ENCODE data around the gene NT5DC2.

The NT5DC2 gene

DNA sequence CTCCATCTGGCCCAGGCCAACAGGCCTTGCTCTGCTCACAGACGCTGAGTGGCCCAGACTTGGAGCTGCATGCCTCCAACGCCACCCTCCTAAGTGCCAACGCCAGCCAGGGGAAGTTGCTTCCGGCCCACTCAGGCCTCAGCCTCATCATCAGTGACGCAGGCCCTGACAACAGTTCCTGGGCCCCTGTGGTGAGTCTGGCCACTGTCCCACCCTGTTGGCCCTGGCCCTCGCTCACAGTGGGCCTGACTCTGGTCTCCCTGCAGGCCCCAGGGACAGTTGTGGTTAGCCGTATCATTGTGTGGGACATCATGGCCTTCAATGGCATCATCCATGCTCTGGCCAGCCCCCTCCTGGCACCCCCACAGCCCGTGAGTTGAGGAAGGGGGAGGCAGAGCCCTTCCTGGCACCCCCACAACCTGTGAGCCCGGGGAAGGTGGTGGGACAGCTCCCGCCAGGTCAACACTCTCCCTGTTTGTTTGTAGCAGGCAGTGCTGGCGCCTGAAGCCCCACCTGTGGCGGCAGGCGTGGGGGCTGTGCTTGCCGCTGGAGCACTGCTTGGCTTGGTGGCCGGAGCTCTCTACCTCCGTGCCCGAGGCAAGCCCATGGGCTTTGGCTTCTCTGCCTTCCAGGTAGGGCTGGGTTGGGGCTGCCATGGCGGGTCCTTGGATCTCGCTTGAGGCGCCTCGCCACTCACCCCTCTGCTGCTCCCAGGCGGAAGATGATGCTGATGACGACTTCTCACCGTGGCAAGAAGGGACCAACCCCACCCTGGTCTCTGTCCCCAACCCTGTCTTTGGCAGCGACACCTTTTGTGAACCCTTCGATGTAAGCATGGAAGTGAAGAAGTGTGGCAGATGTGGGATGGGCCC lies 10.0 kb downstream of the NT5DC2 start:
- Histone ChIP-seq H3K4me1 (ENCODE audit: insufficient read depth, low read length) (no peaks in the 10 kb centered on the region), H3K9me3 (ENCODE audit: control insufficient read depth, insufficient read depth, low read length) (no peaks in the 10 kb centered on the region), H3K36me3 (ENCODE audit: insufficient read depth, low read length) (0 out of 2 replicates have a peak, but pooled peaks cover 2% of the 10 kb centered on the region), H3K9ac (ENCODE audit: low read depth, low read length) (no peak overlapping the region)

DNA sequence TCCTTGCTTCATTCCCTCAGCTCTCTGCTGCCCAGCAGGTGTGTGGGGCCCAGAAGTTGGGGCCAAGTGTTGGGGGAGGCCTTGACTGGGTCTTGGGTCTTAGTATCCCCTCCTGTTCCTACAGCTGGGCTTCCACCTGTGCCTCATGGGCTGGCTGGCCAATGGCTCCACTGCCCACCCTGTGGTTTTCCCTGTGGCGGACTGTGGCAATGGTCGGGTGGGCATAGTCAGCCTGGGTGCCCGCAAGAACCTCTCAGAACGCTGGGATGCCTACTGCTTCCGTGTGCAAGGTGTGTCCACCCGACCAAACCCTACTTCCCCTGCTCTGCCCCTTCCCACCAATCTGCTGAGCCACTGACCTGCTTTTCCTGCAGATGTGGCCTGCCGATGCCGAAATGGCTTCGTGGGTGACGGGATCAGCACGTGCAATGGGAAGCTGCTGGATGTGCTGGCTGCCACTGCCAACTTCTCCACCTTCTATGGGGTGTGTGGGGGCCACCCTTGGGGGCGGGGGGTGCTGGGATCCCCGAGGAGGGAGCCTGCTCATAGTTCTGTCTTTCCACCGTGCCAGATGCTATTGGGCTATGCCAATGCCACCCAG lies 10.9 kb downstream of the NT5DC2 start:
- Histone ChIP-seq H3K4me1 (ENCODE audit: insufficient read depth, low read length) (no peaks in the 10 kb centered on the region), H3K9ac (ENCODE audit: low read depth, low read length) (no peak overlapping the region), H3K36me3 (ENCODE audit: insufficient read depth, low read length) (0 out of 2 replicates have a peak, but pooled peaks cover 2% of the 10 kb centered on the region)

DNA sequence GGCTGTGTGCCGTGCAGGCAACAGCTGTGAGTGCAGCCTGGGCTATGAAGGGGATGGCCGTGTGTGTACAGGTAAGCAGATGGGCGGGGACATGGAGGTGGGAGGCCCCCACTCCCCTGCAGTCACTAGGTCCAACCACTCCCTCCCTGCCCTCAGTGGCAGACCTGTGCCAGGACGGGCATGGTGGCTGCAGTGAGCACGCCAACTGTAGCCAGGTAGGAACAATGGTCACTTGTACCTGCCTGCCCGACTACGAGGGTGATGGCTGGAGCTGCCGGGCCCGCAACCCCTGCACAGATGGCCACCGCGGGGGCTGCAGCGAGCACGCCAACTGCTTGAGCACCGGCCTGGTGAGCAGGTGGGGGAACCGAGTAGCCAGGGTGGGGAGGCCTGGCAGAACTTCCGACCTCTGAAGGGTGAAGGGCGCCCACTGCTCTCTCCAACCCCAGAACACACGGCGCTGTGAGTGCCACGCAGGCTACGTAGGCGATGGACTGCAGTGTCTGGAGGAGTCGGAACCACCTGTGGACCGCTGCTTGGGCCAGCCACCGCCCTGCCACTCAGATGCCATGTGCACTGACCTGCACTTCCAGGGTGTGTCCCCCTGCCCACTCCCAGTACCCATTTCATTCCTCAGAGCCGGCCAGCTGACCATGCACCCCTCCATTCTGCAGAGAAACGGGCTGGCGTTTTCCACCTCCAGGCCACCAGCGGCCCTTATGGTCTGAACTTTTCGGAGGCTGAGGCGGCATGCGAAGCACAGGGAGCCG lies 11.6 kb downstream of the NT5DC2 start:
- H3K9me3 ChIP-seq (ENCODE audit: control insufficient read depth, insufficient read depth, low read length): no peaks in the 10 kb centered on the region
- no peak overlapping the region for H3K9ac ChIP-seq (ENCODE audit: low read depth, low read length)
- no peaks in the 10 kb centered on the region for H3K4me1 ChIP-seq (ENCODE audit: insufficient read depth, low read length)
- 0 out of 2 replicates have a peak, but pooled peaks cover 2% of the 10 kb centered on the region for H3K36me3 ChIP-seq (ENCODE audit: insufficient read depth, low read length)

More for the DNA sequence above, 10.9 kb downstream of the NT5DC2 start:
- H3K9me3 ChIP-seq (ENCODE audit: control insufficient read depth, insufficient read depth, low read length): no peaks in the 10 kb centered on the region

DNA sequence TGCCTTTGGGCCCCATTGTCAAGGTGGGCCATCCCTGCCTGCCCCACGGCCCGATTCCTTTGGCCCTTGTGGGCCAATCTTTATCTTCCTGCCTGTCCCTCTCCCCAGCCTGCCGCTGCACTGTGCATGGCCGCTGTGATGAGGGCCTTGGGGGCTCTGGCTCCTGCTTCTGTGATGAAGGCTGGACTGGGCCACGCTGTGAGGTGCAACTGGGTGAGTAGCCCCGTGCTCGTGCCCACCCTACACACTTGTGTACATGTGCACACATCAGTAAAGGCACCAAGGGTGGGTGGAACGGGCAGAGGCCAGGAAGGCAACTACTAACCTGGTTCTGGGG lies 12.2 kb downstream of the NT5DC2 start:
- Histone ChIP-seq H3K4me1 (ENCODE audit: insufficient read depth, low read length) (no peaks in the 10 kb centered on the region), H3K36me3 (ENCODE audit: insufficient read depth, low read length) (0 out of 2 replicates have a peak, but pooled peaks cover 2% of the 10 kb centered on the region), H3K9ac (ENCODE audit: low read depth, low read length) (no peak overlapping the region), H3K9me3 (ENCODE audit: control insufficient read depth, insufficient read depth, low read length) (no peaks in the 10 kb centered on the region)

DNA sequence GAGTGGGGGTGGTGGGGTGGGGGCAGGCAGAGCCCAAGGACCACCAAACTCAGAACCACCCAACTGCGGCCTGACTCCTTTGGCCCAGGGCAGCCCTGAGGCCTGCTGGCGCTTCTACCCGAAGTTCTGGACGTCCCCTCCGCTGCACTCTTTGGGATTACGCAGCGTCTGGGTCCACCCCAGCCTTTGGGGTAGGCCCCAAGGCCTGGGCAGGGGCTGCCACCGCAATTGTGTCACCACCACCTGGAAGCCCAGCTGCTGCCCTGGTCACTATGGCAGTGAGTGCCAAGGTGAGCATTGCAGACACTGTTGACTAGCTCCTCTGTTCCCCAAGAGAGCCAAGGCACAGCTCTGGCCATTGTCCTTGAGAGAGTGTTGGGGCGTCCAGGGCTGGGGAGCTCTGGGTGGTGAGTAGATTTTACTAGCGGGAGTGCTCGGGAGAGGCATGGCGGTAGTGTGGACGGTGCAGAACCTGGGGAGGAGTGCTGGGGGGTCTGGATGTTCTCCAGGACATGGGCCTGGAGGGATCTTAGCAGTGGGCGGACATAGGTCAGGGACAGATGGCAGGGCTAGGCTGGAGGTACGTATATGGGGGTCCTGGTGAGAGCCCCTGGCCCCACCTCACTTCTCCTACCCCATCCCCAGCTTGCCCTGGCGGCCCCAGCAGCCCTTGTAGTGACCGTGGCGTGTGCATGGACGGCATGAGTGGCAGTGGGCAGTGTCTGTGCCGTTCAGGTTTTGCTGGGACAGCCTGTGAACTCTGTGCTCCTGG lies 12.8 kb downstream of the NT5DC2 start:
- H3K9me3 ChIP-seq (ENCODE audit: control insufficient read depth, insufficient read depth, low read length): no peaks in the 10 kb centered on the region
- H3K9ac ChIP-seq (ENCODE audit: low read depth, low read length): no peak overlapping the region
- 0 out of 2 replicates have a peak, but pooled peaks cover 2% of the 10 kb centered on the region for H3K36me3 ChIP-seq (ENCODE audit: insufficient read depth, low read length)
- H3K4me1 ChIP-seq (ENCODE audit: insufficient read depth, low read length): no peaks in the 10 kb centered on the region

DNA sequence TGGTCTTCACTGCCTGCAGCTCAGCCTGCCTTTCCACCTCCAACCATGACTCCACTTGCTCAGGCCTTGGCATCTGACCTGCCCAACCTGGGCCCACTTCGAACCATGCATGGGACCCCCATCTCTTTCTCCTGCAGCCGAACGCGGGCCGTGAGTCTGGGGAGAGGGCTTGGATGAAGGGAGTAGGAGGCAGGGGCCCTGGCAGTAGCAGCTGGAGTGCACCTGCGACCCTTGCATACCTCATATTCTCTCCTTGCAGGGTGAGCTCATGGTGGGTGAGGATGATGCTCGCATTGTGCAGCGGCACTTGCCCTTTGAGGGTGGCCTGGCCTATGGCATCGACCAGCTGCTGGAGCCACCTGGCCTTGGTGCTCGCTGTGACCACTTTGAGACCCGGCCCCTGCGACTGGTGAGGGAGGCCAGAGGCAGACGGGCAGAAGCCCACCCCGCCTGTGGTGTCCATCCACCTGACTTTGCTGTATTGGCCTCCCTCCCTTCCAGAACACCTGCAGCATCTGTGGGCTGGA lies 13.5 kb downstream of the NT5DC2 start:
- Histone ChIP-seq H3K9ac (ENCODE audit: low read depth, low read length) (no peak overlapping the region), H3K9me3 (ENCODE audit: control insufficient read depth, insufficient read depth, low read length) (no peaks in the 10 kb centered on the region), H3K36me3 (ENCODE audit: insufficient read depth, low read length) (0 out of 2 replicates have a peak, but pooled peaks cover 2% of the 10 kb centered on the region), H3K4me1 (ENCODE audit: insufficient read depth, low read length) (no peaks in the 10 kb centered on the region)

DNA sequence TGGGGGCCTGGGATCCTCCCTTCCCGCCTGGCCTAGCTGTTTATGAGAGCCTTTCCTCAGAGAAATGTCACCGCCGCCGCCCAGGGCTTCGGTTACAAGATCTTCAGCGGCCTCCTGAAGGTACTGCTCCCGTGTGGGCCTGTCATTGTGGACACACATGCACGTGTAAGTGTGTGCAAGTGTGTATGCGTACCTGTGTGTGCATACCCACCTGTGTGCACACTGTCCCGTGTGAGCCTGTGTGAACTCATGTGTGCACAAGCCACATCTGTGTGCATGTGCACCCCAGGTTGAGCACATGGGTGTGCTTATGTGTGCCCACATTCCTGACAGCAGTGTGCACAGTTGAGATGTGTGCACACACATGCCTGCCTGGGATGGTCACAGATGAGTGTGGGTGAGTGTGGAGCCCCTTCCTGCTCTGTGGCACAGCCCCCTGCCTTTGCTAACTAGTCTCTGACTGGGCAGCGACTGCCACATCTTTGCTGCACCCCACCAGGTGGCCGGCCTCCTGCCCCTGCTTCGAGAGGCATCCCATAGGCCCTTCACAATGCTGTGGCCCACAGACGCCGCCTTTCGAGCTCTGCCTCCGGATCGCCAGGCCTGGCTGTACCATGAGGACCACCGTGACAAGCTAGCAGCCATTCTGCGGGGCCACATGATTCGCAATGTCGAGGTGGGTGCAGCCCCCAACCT lies 14.1 kb downstream of the NT5DC2 start:
- no peaks in the 10 kb centered on the region for H3K9me3 ChIP-seq (ENCODE audit: control insufficient read depth, insufficient read depth, low read length)
- no peak overlapping the region for H3K9ac ChIP-seq (ENCODE audit: low read depth, low read length)
- H3K4me1 ChIP-seq (ENCODE audit: insufficient read depth, low read length): no peaks in the 10 kb centered on the region
- H3K36me3 ChIP-seq (ENCODE audit: insufficient read depth, low read length): 0 out of 2 replicates have a peak, but pooled peaks cover 2% of the 10 kb centered on the region

DNA sequence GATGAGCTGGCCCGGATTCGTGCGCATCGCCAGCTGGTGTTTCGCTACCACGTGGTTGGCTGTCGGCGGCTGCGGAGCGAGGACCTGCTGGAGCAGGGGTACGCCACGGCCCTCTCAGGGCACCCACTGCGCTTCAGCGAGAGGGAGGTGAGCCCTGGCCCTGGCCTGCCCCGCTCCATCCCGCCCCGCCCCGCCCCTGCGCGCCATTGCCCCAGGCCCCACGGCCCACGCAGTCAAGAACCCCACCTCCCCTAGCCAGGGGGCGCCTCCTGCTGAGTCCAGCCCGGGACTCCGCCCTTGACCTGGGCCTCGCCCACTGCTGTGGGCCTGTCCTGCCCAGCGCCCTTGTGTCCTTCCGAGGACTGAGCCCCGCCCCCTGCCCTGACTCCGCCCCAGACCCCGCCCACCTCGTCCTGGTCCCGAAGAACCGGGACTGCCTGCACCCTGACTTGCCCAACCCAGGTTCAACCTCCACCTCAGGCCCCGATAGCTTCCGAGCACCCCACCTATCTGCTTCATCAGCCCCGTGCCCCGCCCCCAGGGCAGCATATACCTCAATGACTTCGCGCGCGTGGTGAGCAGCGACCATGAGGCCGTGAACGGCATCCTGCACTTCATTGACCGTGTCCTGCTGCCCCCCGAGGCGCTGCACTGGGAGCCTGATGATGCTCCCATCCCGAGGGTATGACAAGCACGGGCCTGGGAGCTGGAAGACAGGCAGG lies 14.8 kb downstream of the NT5DC2 start:
- Histone ChIP-seq H3K9ac (ENCODE audit: low read depth, low read length) (peak overlapping the region; percentile 19; the same call in 1 of the 2 replicates), H3K36me3 (ENCODE audit: insufficient read depth, low read length) (no peaks in the 10 kb centered on the region)

DNA sequence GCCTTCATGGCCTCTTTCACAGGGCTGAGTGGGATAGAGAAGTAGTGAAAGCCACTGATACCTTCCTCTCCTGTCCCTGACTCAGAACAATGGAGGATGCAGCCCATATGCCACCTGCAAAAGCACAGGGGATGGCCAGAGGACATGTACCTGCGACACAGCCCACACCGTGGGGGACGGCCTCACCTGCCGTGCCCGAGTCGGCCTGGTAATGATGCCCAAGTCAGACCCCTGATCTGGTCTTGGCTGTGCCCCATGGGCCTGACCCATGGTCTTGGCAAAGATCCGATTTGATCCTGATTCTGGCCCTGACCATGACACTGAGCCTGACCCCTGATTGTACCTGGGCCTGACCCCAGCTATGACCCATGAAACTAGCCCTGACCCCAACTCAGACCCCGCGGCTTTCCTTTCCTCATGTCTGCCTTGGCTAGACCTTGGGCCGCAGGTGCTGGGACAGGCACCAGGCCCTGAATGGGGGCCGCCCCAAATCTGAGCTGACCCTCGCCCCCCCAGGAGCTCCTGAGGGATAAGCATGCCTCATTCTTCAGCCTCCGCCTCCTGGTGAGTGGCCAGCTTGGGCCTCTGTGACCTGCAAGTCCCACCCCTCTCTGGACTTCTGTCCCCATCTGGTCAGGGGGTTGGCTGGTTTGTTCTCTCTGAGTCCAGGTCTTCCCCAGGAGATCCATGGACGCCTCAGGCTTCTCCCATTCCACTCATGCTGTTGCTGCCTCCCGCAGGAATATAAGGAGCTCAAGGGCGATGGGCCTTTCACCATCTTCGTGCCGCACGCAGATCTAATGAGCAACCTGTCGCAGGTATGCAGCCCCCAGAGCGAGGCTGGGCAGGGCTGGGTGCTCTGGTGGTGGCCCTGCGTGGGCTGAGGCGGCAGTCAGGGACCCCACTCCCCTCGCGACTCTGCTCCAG lies 15.6 kb downstream of the NT5DC2 start:
- Histone ChIP-seq H3K9ac (ENCODE audit: low read depth, low read length) (peak overlapping the region; percentile 19; the same call in 1 of the 2 replicates), H3K9me3 (ENCODE audit: control insufficient read depth, insufficient read depth, low read length) (no peaks in the 10 kb centered on the region), H3K4me1 (ENCODE audit: insufficient read depth, low read length) (no peaks in the 10 kb centered on the region), H3K36me3 (ENCODE audit: insufficient read depth, low read length) (no peaks in the 10 kb centered on the region)

More for the DNA sequence above, 14.8 kb downstream of the NT5DC2 start:
- H3K4me1 ChIP-seq (ENCODE audit: insufficient read depth, low read length): no peaks in the 10 kb centered on the region
- no peaks in the 10 kb centered on the region for H3K9me3 ChIP-seq (ENCODE audit: control insufficient read depth, insufficient read depth, low read length)

DNA sequence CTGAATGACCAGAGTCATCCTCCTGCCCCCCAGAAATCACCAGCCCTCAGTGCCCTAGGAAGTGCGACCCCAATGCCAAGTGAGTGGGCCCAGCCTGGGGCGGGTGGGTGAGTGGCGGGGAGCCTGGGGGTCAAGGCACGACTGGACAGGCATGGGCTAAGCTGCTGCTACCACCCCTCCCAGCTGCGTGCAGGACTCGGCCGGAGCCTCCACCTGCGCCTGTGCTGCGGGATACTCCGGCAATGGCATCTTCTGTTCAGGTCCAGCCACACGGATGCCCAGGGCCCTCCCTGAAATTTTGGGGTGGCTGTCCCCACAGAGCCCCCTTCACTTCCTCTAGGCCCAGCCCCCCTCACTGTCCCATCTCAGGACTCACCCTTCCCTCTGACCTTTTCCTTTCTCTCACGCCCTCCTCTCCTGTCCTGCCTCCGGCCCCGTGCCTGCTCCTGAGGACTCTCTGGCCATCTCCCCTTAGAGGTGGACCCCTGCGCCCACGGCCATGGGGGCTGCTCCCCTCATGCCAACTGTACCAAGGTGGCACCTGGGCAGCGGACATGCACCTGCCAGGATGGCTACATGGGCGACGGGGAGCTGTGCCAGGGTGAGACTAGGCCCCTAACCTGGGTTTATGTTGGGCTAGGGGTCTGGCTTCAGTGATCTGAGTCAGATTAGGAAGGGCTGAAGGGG lies 17.0 kb downstream of the NT5DC2 start:
- Histone ChIP-seq H3K4me1 (ENCODE audit: insufficient read depth, low read length) (peaks cover 7% of the 10 kb centered on the region; the same call in 1 of the 2 replicates), H3K9me3 (ENCODE audit: control insufficient read depth, insufficient read depth, low read length) (no peaks in the 10 kb centered on the region), H3K36me3 (ENCODE audit: insufficient read depth, low read length) (no peaks in the 10 kb centered on the region), H3K9ac (ENCODE audit: low read depth, low read length) (no peak overlapping the region)

DNA sequence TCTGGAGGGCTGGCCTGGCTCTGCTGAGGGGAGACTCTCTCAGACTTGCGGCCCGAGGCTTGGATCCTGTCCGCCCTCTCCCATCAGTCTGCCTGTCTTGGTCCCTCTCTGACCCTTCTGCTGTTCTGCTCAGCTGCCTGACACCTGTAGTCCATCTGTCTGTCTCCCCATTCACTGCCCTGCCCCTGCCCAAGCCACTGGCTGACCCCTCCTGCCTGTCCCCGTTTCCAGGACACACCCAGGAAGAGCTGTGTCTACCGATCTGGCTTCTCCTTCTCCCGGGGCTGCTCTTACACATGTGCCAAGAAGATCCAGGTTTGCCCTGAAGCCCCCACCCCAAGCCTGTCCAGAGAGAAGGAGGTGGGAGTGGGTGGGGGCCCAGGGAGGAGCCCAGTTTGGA lies 18.5 kb downstream of the NT5DC2 start:
- Histone ChIP-seq H3K4me1 (ENCODE audit: insufficient read depth, low read length) (peaks cover 7% of the 10 kb centered on the region; the same call in 1 of the 2 replicates), H3K36me3 (ENCODE audit: insufficient read depth, low read length) (no peaks in the 10 kb centered on the region), H3K9ac (ENCODE audit: low read depth, low read length) (no peak overlapping the region), H3K9me3 (ENCODE audit: control insufficient read depth, insufficient read depth, low read length) (no peaks in the 10 kb centered on the region)
